Epithelial cell of proximal tubule (primary cell): ENCODE data around the gene HOXD13. TPM values are rescaled to one million over a fixed set of nuclear protein-coding genes. Genes with fewer than 3 reads are reported as not detected.
A peak's percentile ranks its signal among the peaks of the same experiment; 100 is the strongest.

ENCODE experiments used
- DNase-seq: peaks from one replicate; pipeline ENCODE4 v3.0.0-alpha.2; 2011; ENCODE audit warnings: low read depth
- H3K4me3 ChIP-seq: 2 replicates; pipeline ENCODE4 v1.5.1; 2011; ENCODE audit warnings: low read depth, mild to moderate bottlenecking, low read length
- total RNA-seq: library from RNA; depleted of rRNA; stranded (reverse); fragments of >200 nt; gene quantifications from 2 replicates; pipeline ENCODE4 v1.2.3, GENCODE V29; 2015
- TF ChIP-seq, protein P1 (sequence below): conservative IDR thresholded peaks from 2 replicates; pipeline ENCODE4 v1.5.1; 2012; ENCODE audit warnings: low read depth, mild to moderate bottlenecking, low read length

Gene HOXD13
- total RNA-seq, 1 donor from 2014 or later = not detected

DNA sequence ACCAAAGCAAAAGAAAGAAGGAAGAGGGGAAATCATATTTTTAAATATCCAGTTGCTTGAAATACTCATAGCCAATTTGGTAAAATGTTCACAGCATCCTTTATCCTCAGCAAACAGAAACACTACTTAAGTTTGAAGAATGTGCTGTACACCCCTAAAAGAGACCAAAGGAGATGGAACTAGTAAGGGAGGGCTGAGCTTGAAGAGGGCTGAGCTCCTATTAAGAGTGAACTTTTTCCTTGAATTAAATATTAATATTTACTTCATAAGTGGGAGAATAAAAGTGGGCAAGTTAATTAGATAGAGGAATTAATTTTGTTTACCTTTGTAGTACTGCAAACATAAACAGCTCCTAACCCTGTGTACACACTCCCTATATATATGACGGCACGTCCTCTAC, 15.7 kb upstream of the HOXD13 start:
- DNase-seq = no peak
- TF ChIP-seq, protein P1, sequence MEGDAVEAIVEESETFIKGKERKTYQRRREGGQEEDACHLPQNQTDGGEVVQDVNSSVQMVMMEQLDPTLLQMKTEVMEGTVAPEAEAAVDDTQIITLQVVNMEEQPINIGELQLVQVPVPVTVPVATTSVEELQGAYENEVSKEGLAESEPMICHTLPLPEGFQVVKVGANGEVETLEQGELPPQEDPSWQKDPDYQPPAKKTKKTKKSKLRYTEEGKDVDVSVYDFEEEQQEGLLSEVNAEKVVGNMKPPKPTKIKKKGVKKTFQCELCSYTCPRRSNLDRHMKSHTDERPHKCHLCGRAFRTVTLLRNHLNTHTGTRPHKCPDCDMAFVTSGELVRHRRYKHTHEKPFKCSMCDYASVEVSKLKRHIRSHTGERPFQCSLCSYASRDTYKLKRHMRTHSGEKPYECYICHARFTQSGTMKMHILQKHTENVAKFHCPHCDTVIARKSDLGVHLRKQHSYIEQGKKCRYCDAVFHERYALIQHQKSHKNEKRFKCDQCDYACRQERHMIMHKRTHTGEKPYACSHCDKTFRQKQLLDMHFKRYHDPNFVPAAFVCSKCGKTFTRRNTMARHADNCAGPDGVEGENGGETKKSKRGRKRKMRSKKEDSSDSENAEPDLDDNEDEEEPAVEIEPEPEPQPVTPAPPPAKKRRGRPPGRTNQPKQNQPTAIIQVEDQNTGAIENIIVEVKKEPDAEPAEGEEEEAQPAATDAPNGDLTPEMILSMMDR = no peak

DNA sequence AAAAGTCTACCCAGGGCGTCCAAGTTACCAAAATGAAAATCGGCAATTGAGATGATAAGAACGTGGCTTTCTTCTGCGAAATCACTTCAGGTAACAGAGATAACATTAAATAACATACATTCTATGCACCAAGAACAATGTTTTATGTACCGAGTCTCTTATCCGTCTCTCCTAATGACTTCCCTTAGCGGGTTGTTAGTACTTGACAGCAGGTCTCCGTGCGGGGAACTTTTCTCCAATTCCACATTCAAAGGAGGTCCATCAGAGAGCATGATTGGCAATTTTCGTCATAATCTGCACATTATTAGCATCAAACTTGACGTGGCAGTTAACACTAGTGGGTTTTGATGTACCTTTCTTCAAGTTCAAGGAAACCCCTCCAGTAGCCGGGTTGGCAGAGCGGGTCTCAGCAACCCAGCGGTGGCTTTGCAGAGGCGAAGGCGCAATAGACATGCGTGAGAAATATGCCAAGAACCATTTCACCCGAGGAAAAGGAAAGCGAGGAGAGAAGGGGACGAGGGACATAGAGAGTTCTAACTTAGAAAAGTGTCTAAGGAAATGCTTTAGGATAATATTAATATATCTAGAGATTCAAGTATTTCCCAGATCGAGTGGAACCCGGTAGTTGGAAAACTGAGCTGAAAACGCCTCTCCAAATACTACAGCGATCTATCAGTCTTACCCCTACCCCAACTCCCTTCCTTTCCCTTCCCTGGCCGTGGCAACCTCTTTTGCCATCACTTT, 13.8 kb upstream of the HOXD13 start:
- TF ChIP-seq, protein P1 = no peak
- no peak for DNase-seq

More for the DNA sequence above, 15.7 kb upstream of the HOXD13 start:
- H3K4me3 ChIP-seq = no peak overlapping the region

DNA sequence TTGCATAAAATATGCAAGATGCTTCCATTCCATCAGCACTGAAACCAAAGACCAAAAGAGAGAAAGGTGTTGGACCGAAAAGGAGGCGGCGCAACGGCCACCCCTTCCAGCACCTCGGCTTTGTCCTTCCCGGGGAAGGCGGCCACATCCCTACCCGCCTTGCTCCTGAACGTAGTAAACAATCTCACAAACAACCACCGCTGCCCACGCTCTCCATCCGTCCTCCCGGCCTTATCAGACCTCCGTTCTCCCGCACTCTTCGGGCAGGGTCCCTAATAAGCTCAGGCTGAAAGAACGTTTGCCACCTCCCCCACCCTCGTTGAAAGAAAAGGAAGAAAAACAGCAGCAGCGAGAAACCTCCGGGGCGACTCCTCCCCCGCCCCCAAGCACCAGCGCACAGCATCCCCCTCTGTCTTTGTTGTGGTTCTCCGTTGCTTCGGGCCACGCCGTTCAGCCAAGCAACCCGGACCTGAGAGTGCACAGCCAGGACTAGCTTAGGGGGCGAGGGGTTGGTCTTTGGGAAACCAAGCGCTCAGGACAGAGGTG, 13.2 kb upstream of the HOXD13 start:
- no peak for DNase-seq
- TF ChIP-seq, protein P1 = no peak
- no peak overlapping the region for H3K4me3 ChIP-seq

More for the DNA sequence above, 13.8 kb upstream of the HOXD13 start:
- H3K4me3 ChIP-seq = no peak overlapping the region

DNA sequence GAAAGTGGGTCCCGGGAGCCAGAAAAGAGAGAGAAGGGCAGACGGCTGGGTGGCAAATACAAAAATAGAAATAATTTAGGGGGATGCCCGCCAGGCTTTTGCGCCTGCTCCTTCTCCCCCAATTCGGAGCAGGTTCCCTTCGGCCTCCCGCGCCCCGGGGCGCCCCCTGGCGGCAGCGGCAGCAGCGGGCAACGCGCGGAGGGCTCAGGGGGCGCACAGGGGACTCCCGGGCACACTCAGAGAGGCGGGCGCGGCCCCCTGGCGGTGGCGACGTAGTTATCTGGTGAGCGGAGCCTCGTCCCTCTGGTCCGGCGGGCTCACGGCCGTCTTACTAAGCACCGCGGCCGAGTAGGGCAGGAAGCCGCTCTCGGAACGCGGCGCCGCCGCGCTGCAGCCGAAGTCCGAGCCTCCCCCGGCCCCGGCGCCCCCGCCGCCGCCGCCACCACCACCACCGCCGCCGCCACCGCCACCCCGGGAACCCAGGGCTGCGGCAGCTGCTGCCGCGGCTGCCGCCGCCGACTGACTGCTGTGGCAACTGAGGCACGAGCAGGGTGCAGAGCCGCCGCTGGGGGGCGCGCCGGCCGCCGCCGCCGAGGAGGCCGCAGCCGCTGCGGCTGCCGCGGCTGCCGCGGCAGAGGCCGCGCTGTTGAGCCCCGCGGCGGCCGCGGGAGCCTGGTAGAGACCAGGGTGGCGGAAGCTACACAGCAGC, 12.5 kb upstream of the HOXD13 start:
- no peak overlapping the region for H3K4me3 ChIP-seq
- DNase-seq = no peak
- TF ChIP-seq, protein P1 = peak; percentile 72

DNA sequence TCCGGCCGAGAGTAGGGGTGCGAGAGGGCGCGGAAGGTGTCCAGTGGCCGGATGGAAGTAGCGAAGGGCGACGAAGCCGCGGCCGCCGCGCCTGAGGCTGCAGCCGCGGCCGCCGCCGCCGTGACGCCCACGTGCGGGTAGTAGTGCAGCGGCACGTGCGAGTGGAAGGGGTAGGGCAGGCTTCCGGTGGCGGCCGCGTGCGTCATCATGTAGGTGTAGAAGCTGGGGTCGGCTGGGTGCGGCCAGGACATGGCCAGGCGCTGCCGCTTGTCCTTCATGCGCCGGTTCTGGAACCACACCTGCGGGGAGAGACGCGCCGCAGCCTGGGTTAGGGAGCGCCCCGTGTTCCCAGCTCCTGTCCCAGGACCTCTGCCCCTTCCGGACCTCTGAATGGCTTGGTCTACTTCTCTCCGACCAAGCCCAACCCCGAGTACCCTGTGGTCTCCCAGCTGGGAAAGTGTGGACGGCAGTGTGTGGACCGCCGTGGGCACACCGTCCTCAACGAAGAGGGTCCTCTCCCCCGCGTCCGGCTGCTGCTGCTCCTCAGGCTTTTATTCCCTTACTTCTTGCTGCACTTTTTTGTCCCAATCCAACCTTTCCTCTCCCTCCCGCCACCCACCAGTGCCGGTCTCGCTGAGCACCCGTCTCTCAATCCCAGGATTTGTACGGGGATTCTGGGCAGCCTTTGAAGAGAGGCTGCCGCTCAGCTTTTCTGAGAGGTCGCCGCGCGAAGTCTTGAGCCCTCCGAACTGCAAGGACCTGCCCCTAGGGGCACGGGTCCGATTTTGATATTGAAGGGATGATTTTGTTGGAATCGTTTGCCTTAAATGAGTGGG, 11.8 kb upstream of the HOXD13 start:
- H3K4me3 ChIP-seq = no peak overlapping the region
- no peak for DNase-seq
- TF ChIP-seq, protein P1 = no peak

DNA sequence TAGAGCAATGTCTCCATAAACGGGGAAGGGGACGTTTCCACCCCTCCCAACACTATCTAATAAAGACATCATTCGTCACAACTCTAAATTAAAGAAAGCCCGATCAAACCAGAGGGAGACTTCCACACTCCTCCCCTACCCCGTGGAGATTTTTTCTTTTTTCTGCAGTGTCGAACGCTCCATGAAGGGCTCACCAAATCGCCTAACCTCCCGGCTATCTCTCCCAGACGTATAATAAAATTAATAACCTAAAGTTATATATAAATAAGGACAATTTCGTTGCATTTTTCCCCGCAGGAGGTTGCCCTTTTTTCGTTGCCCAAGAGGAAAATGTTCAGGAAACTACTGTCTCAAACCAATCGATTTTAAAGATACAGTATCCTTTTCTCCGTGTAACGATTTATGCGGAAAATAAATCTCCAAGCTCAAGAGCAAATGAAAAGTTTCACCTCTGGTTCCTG, 11.1 kb upstream of the HOXD13 start:
- DNase-seq = no peak
- TF ChIP-seq, protein P1 = no peak
- H3K4me3 ChIP-seq = no peak overlapping the region
